RWPE2 (cell line): ENCODE results near the gene ZNF740.

Source experiments
- ATAC-seq: fragments of 200-7000 bp; cut with Tn5 transposase; 3 replicates; pipeline ENCODE4 v1.9.1; 2021; ENCODE audit warnings: low read depth
- DNase-seq: peaks from one replicate; pipeline ENCODE4 v3.0.0-alpha.2; 2020; ENCODE audit warnings: low spot score
- H3K27ac ChIP-seq: fragments of 450-650 bp; 2 replicates; pipeline ENCODE4 v1.5.1; 2017; ENCODE audit warnings: mild to moderate bottlenecking; ENCODE audit not compliant: poor library complexity, severe bottlenecking
- H3K27me3 ChIP-seq: fragments of 250-450 bp; sonication (Bioruptor Pico); 2 replicates; pipeline ENCODE4 v1.5.1; 2021; ENCODE audit warnings: mild to moderate bottlenecking, moderate library complexity; ENCODE audit not compliant: insufficient read depth, poor library complexity, severe bottlenecking
- H3K36me3 ChIP-seq: fragments of 250-450 bp; sonication (Bioruptor Pico); 2 replicates; pipeline ENCODE4 v1.5.1; 2020; ENCODE audit warnings: low read depth, mild to moderate bottlenecking, moderate library complexity
- H3K4me1 ChIP-seq: fragments of 250-450 bp; sonication (Bioruptor Pico); 2 replicates; pipeline ENCODE4 v1.5.1; 2021; ENCODE audit warnings: mild to moderate bottlenecking, moderate library complexity; ENCODE audit not compliant: insufficient read depth, poor library complexity, severe bottlenecking
- H3K4me3 ChIP-seq: fragments of 250-450 bp; sonication (Bioruptor Pico); 2 replicates; pipeline ENCODE4 v1.5.1; 2021; ENCODE audit warnings: mild to moderate bottlenecking, moderate library complexity; ENCODE audit not compliant: severe bottlenecking
- H3K9me3 ChIP-seq: fragments of 250-450 bp; sonication (Bioruptor Pico); 2 replicates; pipeline ENCODE4 v1.5.1; 2021; ENCODE audit warnings: mild to moderate bottlenecking, moderate library complexity; ENCODE audit not compliant: severe bottlenecking
- TF ChIP-seq, protein P1 (sequence below): fragments of 450-650 bp; IDR thresholded peaks from one replicate; pipeline ENCODE4 v1.5.1; 2017; ENCODE audit warnings: mild to moderate bottlenecking, moderate library complexity; ENCODE audit not compliant: poor library complexity, severe bottlenecking

ZNF740 gene

DNA sequence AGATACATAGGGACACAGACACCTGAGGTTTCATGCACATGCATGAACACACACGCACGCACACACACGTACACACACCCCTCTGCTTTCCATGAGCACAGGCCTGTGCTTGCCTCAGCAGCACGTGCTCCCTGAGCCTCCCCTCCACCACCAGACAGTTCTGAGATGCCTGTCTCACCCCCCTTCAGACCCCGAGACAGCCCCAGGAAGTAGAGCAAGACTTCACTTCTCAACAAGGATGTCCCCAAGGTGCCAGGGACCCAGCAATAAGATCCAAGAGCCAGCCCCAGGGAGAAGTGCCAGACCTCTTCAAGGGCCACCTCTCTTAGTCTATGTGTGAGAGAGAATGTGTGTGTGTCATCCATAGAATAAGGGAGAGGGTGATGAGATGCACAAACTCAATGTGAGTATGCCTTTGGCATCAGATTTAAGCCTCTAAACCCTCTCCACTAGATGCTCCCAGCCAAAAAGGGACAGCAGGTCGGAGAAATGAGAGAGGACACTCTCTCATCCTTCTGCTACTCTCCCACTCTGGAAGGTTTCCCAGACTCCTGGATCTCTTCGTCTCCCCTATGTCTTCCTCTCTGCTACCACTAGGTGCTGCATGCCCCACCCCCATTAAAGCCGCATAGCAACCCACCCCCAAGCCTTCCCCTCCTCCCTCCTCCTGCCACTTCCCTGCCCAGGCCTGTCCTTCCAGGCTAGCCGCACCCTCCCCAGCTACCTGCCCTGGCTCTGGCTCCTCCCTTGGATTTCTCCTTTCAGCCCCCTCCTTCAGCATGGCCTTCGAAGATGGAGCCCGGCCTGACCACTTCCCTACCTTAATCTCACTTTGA is 43.8 kb downstream of the ZNF740 start:
- DNase-seq: peak; percentile 88
- H3K27ac ChIP-seq: peak overlapping the region; percentile 96

DNA sequence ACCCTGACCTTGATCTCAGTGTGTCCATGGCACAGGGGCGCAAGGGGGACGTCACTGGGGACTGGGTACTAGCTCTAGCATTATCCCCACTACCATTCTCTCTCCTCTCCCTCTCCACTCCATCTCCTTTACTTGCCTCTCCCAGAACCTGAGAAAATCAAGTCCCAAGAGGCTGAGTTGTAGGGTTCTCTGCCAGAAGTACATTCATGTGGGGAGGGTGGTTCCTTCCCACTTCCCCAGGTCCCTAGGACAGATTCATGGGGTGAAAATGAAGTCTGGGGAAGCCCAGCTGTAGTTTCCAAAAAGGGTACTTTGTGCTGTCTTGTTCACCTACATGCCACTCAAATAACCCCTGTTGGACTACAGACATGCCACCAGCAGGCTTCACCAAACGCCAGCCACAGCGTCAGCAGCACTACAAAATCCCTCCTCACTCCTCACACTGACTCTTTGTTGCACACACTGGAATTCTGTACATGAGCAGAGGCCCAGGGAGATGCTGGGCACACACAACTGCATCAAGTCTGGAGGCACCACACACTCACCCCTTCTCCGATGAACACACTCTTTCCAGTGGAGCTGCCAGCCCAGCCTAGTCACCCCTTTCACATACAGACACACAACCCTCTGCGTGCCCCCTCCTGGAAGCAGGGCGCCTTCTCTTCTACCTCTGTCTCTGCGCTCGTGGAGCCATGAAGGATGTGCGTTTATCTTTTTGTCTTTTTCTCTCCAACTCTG is 44.5 kb downstream of the ZNF740 start:
- ATAC-seq (no peak), DNase-seq (no peak)
- Histone ChIP-seq H3K27ac (peak overlapping the region; percentile 96), H3K9me3 (no peaks in the 10 kb centered on the region), H3K4me3 (no peak overlapping the region), H3K36me3 (peaks cover 7% of the 10 kb centered on the region), H3K4me1 (peaks cover 49% of the 10 kb centered on the region), H3K27me3 (no peaks in the 10 kb centered on the region)
- TF ChIP-seq, protein P1, sequence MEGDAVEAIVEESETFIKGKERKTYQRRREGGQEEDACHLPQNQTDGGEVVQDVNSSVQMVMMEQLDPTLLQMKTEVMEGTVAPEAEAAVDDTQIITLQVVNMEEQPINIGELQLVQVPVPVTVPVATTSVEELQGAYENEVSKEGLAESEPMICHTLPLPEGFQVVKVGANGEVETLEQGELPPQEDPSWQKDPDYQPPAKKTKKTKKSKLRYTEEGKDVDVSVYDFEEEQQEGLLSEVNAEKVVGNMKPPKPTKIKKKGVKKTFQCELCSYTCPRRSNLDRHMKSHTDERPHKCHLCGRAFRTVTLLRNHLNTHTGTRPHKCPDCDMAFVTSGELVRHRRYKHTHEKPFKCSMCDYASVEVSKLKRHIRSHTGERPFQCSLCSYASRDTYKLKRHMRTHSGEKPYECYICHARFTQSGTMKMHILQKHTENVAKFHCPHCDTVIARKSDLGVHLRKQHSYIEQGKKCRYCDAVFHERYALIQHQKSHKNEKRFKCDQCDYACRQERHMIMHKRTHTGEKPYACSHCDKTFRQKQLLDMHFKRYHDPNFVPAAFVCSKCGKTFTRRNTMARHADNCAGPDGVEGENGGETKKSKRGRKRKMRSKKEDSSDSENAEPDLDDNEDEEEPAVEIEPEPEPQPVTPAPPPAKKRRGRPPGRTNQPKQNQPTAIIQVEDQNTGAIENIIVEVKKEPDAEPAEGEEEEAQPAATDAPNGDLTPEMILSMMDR: no peak

More for the DNA sequence above, 43.8 kb downstream of the ZNF740 start:
- no peaks in the 10 kb centered on the region for H3K27me3 ChIP-seq
- no peak overlapping the region for H3K4me3 ChIP-seq
- ATAC-seq: peak; percentile 45
- TF ChIP-seq, protein P1: peak; percentile 42
- H3K9me3 ChIP-seq: no peaks in the 10 kb centered on the region
- peaks cover under 1% of the 10 kb centered on the region for H3K36me3 ChIP-seq
- H3K4me1 ChIP-seq: peaks cover 41% of the 10 kb centered on the region

DNA sequence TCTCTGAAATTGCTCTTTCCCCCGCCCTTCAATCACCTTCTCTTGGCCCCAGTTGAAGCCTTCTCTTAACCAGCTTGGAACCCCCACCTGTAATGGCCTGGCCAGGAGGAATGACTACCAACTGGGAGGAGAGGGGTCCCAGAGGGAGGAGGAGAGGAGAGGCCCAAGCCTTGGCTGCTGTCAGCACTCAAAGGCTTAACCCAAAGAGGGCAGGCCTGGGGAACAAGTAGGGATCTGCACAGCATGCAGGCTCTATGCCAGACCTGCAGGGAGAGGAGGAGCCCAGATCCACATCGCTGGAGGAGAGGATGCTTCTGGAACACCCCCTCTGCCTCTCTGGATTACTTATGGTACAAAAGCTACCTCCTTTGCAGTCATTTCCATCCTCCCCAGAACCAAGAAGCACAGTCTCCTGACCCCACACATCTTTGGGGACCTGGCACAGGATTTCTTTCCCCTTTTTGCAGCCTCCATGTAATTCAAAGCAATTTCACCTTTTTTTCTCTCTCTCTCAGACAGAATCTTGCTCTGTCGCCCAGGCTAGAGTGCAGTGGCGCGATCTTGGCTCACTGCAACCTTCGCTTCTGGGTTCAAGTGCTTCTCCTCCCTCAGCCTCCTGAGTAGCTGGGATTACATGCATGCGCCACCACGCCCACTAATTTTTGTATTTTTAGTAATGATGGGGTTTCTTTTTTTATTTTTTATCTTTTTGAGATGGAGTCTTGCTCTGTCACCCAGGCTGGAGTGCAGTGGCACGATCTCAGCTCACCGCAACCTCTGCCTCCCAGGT is 45.3 kb downstream of the ZNF740 start:
- H3K27ac ChIP-seq: peak overlapping the region; percentile 96
- H3K9me3 ChIP-seq: no peaks in the 10 kb centered on the region
- ATAC-seq (no peak), DNase-seq (peak; percentile 55)
- H3K4me3 ChIP-seq: no peak overlapping the region
- no peaks in the 10 kb centered on the region for H3K27me3 ChIP-seq
- peaks cover 54% of the 10 kb centered on the region for H3K4me1 ChIP-seq
- peaks cover 7% of the 10 kb centered on the region for H3K36me3 ChIP-seq
- TF ChIP-seq, protein P1: no peak

DNA sequence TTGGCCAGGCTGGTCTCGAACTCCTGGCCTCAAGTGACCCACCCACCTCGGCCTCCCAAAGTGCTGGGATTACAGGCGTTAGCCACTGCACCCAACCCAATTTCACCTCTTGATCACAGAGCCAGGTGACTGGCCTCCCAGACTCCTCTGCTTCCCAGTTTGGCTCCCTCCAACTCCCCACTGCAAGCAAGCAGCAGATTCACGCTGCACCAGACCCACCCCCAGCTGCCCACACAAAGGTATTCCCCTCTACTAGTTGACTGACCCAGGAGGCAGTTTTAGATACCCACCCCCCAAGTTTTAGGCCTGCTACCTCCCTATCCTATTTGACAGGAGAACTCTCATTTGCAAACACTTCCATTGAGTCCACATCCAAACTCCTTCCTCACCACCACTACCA is 46.3 kb downstream of the ZNF740 start:
- Histone ChIP-seq H3K27ac (no peak overlapping the region), H3K4me3 (no peak overlapping the region), H3K4me1 (peaks cover 58% of the 10 kb centered on the region), H3K27me3 (no peaks in the 10 kb centered on the region), H3K9me3 (no peaks in the 10 kb centered on the region), H3K36me3 (peaks cover 7% of the 10 kb centered on the region)
- ATAC-seq (no peak), DNase-seq (no peak)
- TF ChIP-seq, protein P1: no peak
